AG09309 (cell line): Measurements from ENCODE around the gene NDUFA13.

Experiments used
- DNase-seq: peaks from one replicate; pipeline ENCODE4 v3.0.0-alpha.2; 2010; ENCODE audit warnings: low read depth
- H3K4me3 ChIP-seq: 2 replicates; pipeline ENCODE4 v1.5.1; 2011; ENCODE audit warnings: mild to moderate bottlenecking, low read depth, low read length, moderate library complexity; ENCODE audit not compliant: control insufficient read depth
- CTCF ChIP-seq: IDR thresholded peaks from 2 replicates; pipeline ENCODE4 v1.5.1; 2011; ENCODE audit warnings: mild to moderate bottlenecking, low read depth, low read length, inconsistent platforms; ENCODE audit not compliant: insufficient read depth, control insufficient read depth; ENCODE audit errors: missing control alignments

NDUFA13 gene

GRCh38 chr19:19571071-19571786 lies 55.2 kb downstream of the NDUFA13 start:
- TF ChIP-seq CTCF, result no peak
- no peak for DNase-seq
- no peak overlapping the region for H3K4me3 ChIP-seq

GRCh38 chr19:19575411-19575810 lies 59.4 kb downstream of the NDUFA13 start:
- DNase-seq, result no peak
- no peak for TF ChIP-seq CTCF
- H3K4me3 ChIP-seq, result no peak overlapping the region
